Stimulated activated CD4-positive, alpha-beta T cell treated with anti-CD3 and anti-CD28 coated beads, TNF-alpha, amount 100 ng/mL, for 4 hours (primary cell): Measurements from ENCODE around the gene PDCD1LG2.
"Not testable (repeated sequence)": the region's sequence is repeated elsewhere in the genome, so short reads cannot be mapped to it uniquely, and the experiment has no call there.

Experiments
- DNase-seq, 3 experiments: peaks; one replicate each; pipeline ENCODE4 v3.0.0-alpha.2; 2020; ENCODE audit warnings: low read depth in 3 of 3

The PDCD1LG2 gene

GRCh38 chr9:5510360-5510931 lies at the start of gene PDCD1LG2:
Gene PDCD1LG2 (plus strand): TSS chr9:5510531. CDS start chr9:5522547, 12,016 bp downstream.
- DNase-seq, result no peak

GRCh38 chr9:5464831-5465330 lies 45.5 kb upstream of the PDCD1LG2 start:
- not testable (repeated sequence) for DNase-seq

- no peak for DNase-seq
Observed at GRCh38 chr9:5466005-5466404, 44.3 kb upstream of the PDCD1LG2 start.

GRCh38 chr9:5466766-5467165 lies 43.6 kb upstream of the PDCD1LG2 start:
- DNase-seq, result no peak

- DNase-seq, result no peak
Observed at GRCh38 chr9:5468850-5469249, 41.5 kb upstream of the PDCD1LG2 start.

- no peak for DNase-seq
Observed at GRCh38 chr9:5470122-5470521, 40.2 kb upstream of the PDCD1LG2 start.

GRCh38 chr9:5470816-5471215 lies 39.5 kb upstream of the PDCD1LG2 start:
- DNase-seq, result no peak

- DNase-seq, result not testable (repeated sequence)
Observed at GRCh38 chr9:5475611-5476010, 34.7 kb upstream of the PDCD1LG2 start.

- no peak for DNase-seq
Observed at GRCh38 chr9:5478206-5478605, 32.1 kb upstream of the PDCD1LG2 start.

GRCh38 chr9:5479994-5480694 lies 30.2 kb upstream of the PDCD1LG2 start:
- no peak for DNase-seq

- DNase-seq, result no peak
Observed at GRCh38 chr9:5480919-5481318, 29.4 kb upstream of the PDCD1LG2 start.

- no peak for DNase-seq
Observed at GRCh38 chr9:5481322-5482040, 28.9 kb upstream of the PDCD1LG2 start.

- DNase-seq, result no peak
Observed at GRCh38 chr9:5482194-5482593, 28.1 kb upstream of the PDCD1LG2 start.

GRCh38 chr9:5483306-5483705 lies 27.0 kb upstream of the PDCD1LG2 start:
- DNase-seq, result no peak

GRCh38 chr9:5485378-5486085 lies 24.8 kb upstream of the PDCD1LG2 start:
- DNase-seq, result no peak

GRCh38 chr9:5486988-5487387 lies 23.3 kb upstream of the PDCD1LG2 start:
- DNase-seq, result no peak

GRCh38 chr9:5488221-5489008 lies 21.9 kb upstream of the PDCD1LG2 start:
- DNase-seq, result no peak

GRCh38 chr9:5489630-5490490 lies 20.5 kb upstream of the PDCD1LG2 start:
- no peak for DNase-seq

GRCh38 chr9:5492965-5493678 lies 17.2 kb upstream of the PDCD1LG2 start:
- no peak for DNase-seq
